ENCODE measurements around the gene STARD3. TPM values are rescaled to one million over a fixed set of nuclear protein-coding genes. Genes with fewer than 3 reads are reported as not detected.
A peak's percentile ranks its signal among the peaks of the same experiment; 100 is the strongest.

STARD3 gene
- total and polyA plus RNA-seq, 2 of the 13 experiments (the other 11 are each of a cell fraction or from before 2014, with no cell fraction given): 34.6 to 100 TPM

DNA sequence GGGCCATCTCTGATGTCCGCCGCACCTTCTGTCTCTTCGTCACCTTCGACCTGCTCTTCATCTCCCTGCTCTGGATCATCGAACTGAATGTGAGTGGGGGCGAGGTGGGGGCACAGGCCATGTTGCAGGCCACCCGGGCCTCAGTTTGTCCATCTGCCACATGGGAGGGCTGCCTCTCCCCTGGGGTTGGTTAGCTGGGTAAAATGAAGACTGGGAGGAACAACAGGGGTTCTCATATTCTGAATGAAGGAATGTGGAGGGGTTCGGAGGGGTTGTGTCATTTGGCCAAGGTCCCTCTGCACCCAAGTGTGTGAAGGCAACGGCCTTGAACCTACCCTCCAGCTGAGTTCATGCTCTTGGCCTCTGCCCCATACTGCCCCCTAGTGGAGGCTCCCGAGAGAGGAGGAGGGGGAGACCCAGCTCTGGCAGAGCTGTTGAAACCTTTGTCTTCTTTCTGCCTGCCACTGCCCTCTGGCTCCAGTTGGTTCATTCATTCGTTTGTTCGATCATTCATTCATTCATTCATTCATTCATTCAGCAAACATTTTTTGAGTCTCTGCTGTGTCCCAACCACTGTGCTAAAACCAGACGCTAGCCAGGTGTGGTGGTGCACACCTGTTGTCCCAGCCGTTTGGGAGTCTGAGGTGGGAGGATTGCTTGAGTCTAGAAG, 16.9 kb downstream of the STARD3 start (continued):
- TF ChIP-seq CC2D1A (CRISPR knock-in tag; IDR thresholded peaks at IDR 0.05) (no peak), ZNF274 (CRISPR knock-in tag; IDR thresholded peaks at IDR 0.05) (no peak), ZIK1 (CRISPR knock-in tag; IDR thresholded peaks at IDR 0.05; ENCODE audit: borderline replicate concordance, low read depth) (no peak), ZNF12 (CRISPR knock-in tag; IDR thresholded peaks at IDR 0.05) (0 out of 2 replicates have a peak, but pooled peaks have one; percentile 40), ZBTB3 (CRISPR knock-in tag; IDR thresholded peaks at IDR 0.05; ENCODE audit: borderline replicate concordance, low read depth) (no peak), TARDBP (CRISPR knock-in tag; IDR thresholded peaks at IDR 0.05) (peak; percentile 66; the same call in 1 of the 2 replicates), ZMYM4 (CRISPR knock-in tag; IDR thresholded peaks at IDR 0.05) (peak; percentile 48; the same call in 1 of the 2 replicates), DNMT1 (CRISPR knock-in tag; IDR thresholded peaks at IDR 0.05) (no peak), KAT2B (IDR thresholded peaks at IDR 0.05; ENCODE audit: borderline replicate concordance, low read depth, low read length) (no peak), ZNF468 (CRISPR knock-in tag; IDR thresholded peaks at IDR 0.05) (no peak), TBP (CRISPR knock-in tag; IDR thresholded peaks at IDR 0.05) (no peak), ZNF101 (CRISPR knock-in tag; IDR thresholded peaks at IDR 0.05; ENCODE audit: borderline replicate concordance, low read depth) (no peak), ZNF30 (CRISPR knock-in tag; IDR thresholded peaks at IDR 0.05) (no peak), ZFX (CRISPR knock-in tag; IDR thresholded peaks at IDR 0.05; ENCODE audit: low read depth) (peak; percentile 49; the same call in 1 of the 2 replicates), ZNF263 (CRISPR knock-in tag; IDR thresholded peaks at IDR 0.05) (peak; percentile 75; the same call in 1 of the 2 replicates)
- TF ChIP-seq, protein P1, sequence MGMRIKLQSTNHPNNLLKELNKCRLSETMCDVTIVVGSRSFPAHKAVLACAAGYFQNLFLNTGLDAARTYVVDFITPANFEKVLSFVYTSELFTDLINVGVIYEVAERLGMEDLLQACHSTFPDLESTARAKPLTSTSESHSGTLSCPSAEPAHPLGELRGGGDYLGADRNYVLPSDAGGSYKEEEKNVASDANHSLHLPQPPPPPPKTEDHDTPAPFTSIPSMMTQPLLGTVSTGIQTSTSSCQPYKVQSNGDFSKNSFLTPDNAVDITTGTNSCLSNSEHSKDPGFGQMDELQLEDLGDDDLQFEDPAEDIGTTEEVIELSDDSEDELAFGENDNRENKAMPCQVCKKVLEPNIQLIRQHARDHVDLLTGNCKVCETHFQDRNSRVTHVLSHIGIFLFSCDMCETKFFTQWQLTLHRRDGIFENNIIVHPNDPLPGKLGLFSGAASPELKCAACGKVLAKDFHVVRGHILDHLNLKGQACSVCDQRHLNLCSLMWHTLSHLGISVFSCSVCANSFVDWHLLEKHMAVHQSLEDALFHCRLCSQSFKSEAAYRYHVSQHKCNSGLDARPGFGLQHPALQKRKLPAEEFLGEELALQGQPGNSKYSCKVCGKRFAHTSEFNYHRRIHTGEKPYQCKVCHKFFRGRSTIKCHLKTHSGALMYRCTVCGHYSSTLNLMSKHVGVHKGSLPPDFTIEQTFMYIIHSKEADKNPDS (CRISPR knock-in tag; IDR thresholded peaks at IDR 0.05): no peak
- TF ChIP-seq, protein P2, sequence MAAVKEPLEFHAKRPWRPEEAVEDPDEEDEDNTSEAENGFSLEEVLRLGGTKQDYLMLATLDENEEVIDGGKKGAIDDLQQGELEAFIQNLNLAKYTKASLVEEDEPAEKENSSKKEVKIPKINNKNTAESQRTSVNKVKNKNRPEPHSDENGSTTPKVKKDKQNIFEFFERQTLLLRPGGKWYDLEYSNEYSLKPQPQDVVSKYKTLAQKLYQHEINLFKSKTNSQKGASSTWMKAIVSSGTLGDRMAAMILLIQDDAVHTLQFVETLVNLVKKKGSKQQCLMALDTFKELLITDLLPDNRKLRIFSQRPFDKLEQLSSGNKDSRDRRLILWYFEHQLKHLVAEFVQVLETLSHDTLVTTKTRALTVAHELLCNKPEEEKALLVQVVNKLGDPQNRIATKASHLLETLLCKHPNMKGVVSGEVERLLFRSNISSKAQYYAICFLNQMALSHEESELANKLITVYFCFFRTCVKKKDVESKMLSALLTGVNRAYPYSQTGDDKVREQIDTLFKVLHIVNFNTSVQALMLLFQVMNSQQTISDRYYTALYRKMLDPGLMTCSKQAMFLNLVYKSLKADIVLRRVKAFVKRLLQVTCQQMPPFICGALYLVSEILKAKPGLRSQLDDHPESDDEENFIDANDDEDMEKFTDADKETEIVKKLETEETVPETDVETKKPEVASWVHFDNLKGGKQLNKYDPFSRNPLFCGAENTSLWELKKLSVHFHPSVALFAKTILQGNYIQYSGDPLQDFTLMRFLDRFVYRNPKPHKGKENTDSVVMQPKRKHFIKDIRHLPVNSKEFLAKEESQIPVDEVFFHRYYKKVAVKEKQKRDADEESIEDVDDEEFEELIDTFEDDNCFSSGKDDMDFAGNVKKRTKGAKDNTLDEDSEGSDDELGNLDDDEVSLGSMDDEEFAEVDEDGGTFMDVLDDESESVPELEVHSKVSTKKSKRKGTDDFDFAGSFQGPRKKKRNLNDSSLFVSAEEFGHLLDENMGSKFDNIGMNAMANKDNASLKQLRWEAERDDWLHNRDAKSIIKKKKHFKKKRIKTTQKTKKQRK (IDR thresholded peaks at IDR 0.05; ENCODE audit: low read length): no peak
- TF ChIP-seq, protein P3, sequence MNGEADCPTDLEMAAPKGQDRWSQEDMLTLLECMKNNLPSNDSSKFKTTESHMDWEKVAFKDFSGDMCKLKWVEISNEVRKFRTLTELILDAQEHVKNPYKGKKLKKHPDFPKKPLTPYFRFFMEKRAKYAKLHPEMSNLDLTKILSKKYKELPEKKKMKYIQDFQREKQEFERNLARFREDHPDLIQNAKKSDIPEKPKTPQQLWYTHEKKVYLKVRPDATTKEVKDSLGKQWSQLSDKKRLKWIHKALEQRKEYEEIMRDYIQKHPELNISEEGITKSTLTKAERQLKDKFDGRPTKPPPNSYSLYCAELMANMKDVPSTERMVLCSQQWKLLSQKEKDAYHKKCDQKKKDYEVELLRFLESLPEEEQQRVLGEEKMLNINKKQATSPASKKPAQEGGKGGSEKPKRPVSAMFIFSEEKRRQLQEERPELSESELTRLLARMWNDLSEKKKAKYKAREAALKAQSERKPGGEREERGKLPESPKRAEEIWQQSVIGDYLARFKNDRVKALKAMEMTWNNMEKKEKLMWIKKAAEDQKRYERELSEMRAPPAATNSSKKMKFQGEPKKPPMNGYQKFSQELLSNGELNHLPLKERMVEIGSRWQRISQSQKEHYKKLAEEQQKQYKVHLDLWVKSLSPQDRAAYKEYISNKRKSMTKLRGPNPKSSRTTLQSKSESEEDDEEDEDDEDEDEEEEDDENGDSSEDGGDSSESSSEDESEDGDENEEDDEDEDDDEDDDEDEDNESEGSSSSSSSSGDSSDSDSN (CRISPR knock-in tag; IDR thresholded peaks at IDR 0.05): no peak; the same call in 1 of the 2 replicates
- TF ChIP-seq, protein P4, sequence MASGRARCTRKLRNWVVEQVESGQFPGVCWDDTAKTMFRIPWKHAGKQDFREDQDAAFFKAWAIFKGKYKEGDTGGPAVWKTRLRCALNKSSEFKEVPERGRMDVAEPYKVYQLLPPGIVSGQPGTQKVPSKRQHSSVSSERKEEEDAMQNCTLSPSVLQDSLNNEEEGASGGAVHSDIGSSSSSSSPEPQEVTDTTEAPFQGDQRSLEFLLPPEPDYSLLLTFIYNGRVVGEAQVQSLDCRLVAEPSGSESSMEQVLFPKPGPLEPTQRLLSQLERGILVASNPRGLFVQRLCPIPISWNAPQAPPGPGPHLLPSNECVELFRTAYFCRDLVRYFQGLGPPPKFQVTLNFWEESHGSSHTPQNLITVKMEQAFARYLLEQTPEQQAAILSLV (CRISPR knock-in tag; IDR thresholded peaks at IDR 0.05; ENCODE audit: borderline replicate concordance): 0 out of 2 replicates have a peak, but pooled peaks have one; percentile 17

Data from HepG2 (cell line).